Mesendoderm (in vitro differentiated cells): Measurements from ENCODE around the gene STRN3.
A peak's percentile ranks its signal among the peaks of the same experiment; 100 is the strongest.

Experiments
- DNase-seq: peaks from one replicate; pipeline ENCODE4 v3.0.0; 2013
- H2AK5ac ChIP-seq: 2 replicates; pipeline ENCODE4 v1.6.1; 2013; ENCODE audit warnings: low read length, inconsistent platforms
- H2BK120ac ChIP-seq: 2 replicates; pipeline ENCODE4 v1.6.1; 2013; ENCODE audit warnings: low read depth, mild to moderate bottlenecking, low read length, moderate library complexity, mixed read lengths
- H2BK15ac ChIP-seq: replicated peaks from 2 replicates; pipeline ENCODE4 v1.6.1; 2013; ENCODE audit warnings: low read depth, mild to moderate bottlenecking, moderate library complexity
- H2BK5ac ChIP-seq: 2 replicates; pipeline ENCODE4 v1.6.1; 2013; ENCODE audit warnings: low read length, inconsistent platforms
- H3K18ac ChIP-seq: 2 replicates; pipeline ENCODE4 v1.6.1; 2013; ENCODE audit warnings: mild to moderate bottlenecking, low read length, mixed read lengths
- H3K23ac ChIP-seq: one replicate; pipeline ENCODE4 v1.6.1; 2013; ENCODE audit warnings: low read length
- H3K27ac ChIP-seq: 2 replicates; pipeline ENCODE4 v1.5.1; 2013; ENCODE audit warnings: low read depth, mild to moderate bottlenecking, inconsistent platforms, low read length, moderate library complexity
- H3K27me3 ChIP-seq: 2 replicates; pipeline ENCODE4 v1.6.1; 2013; ENCODE audit warnings: low read length, control low read depth, mild to moderate bottlenecking, inconsistent platforms; ENCODE audit not compliant: insufficient read depth, poor library complexity
- H3K36me3 ChIP-seq: 2 replicates; pipeline ENCODE4 v1.6.1; 2013; ENCODE audit warnings: low read length, inconsistent platforms; ENCODE audit not compliant: control insufficient read depth, insufficient read depth
- H3K4ac ChIP-seq: one replicate; pipeline ENCODE4 v1.6.1; 2013; ENCODE audit warnings: low read depth, mild to moderate bottlenecking, low read length, moderate library complexity
- H3K4me1 ChIP-seq: 2 replicates; pipeline ENCODE4 v1.6.1; 2013; ENCODE audit warnings: low read depth, low read length, inconsistent platforms; ENCODE audit not compliant: control insufficient read depth
- H3K4me2 ChIP-seq: 2 replicates; pipeline ENCODE4 v1.6.1; 2013; ENCODE audit warnings: low read length
- H3K4me3 ChIP-seq: 2 replicates; pipeline ENCODE4 v1.5.1; 2013; ENCODE audit warnings: mild to moderate bottlenecking, low read length
- H3K56ac ChIP-seq: one replicate; pipeline ENCODE4 v1.6.1; 2013; ENCODE audit warnings: low read length
- H3K79me1 ChIP-seq: 2 replicates; pipeline ENCODE4 v1.6.1; 2013; ENCODE audit warnings: low read length, inconsistent platforms
- H3K79me2 ChIP-seq: 2 replicates; pipeline ENCODE4 v1.6.1; 2013; ENCODE audit warnings: mild to moderate bottlenecking, low read length; ENCODE audit not compliant: control insufficient read depth, insufficient read depth
- H3K9ac ChIP-seq: 2 replicates; pipeline ENCODE4 v1.6.1; 2013; ENCODE audit warnings: low read length, inconsistent platforms
- H4K5ac ChIP-seq: one replicate; pipeline ENCODE4 v1.6.1; 2013; ENCODE audit warnings: low read length
- H4K8ac ChIP-seq: one replicate; pipeline ENCODE4 v1.6.1; 2013; ENCODE audit warnings: low read depth, mild to moderate bottlenecking, control low read depth, low read length, moderate library complexity
- WGBS: extraction: QIAGEN DNeasy Blood & Tissue Kit; methylation state at CpG from one replicate; pipeline ENCODE4 v1.1.7; 2013; ENCODE audit warnings: low lambda C conversion rate, missing lambda C conversion rate; ENCODE audit not compliant: insufficient coverage; ENCODE audit errors: extremely low coverage; 5-methylcytosine and 5-hydroxymethylcytosine counted together

Gene STRN3

GRCh38 chr14:30995689-30996088, 30.5 kb downstream of the STRN3 start:
- Histone ChIP-seq H3K56ac (no peak overlapping the region), H4K8ac (peak overlapping the region; percentile 28), H2BK120ac (peak overlapping the region; percentile 61), H3K4me1 (peaks cover 17% of the 10 kb centered on the region), H2BK15ac (no peak overlapping the region), H2AK5ac (no peak overlapping the region), H3K79me1 (peaks cover 7% of the 10 kb centered on the region), H3K9ac (peak overlapping the region; percentile 25), H3K4me2 (no peak overlapping the region), H3K4ac (no peak overlapping the region), H3K27me3 (no peaks in the 10 kb centered on the region), H3K4me3 (no peak overlapping the region), H3K36me3 (no peaks in the 10 kb centered on the region), H3K79me2 (peaks cover 68% of the 10 kb centered on the region), H3K18ac (peak overlapping the region; percentile 87), H3K23ac (no peak overlapping the region), H4K5ac (no peak overlapping the region), H3K27ac (no peak overlapping the region), H2BK5ac (peak overlapping the region; percentile 17)
- DNase-seq, result no peak
- WGBS, result no CpG with 5 or more reads among the region's 3 CpGs

- no peaks in the 10 kb centered on the region for H3K27me3 ChIP-seq
- H2AK5ac ChIP-seq, result no peak overlapping the region
- H3K4ac ChIP-seq, result no peak overlapping the region
- H3K79me2 ChIP-seq, result peaks cover 71% of the 10 kb centered on the region
- H3K4me3 ChIP-seq, result no peak overlapping the region
- no peak overlapping the region for H2BK5ac ChIP-seq
- H3K56ac ChIP-seq, result no peak overlapping the region
- no peak overlapping the region for H3K27ac ChIP-seq
- no peak overlapping the region for H3K23ac ChIP-seq
- no peak overlapping the region for H3K9ac ChIP-seq
- peaks cover 7% of the 10 kb centered on the region for H3K79me1 ChIP-seq
- H3K36me3 ChIP-seq, result no peaks in the 10 kb centered on the region
- H4K8ac ChIP-seq, result no peak overlapping the region
- H3K4me2 ChIP-seq, result no peak overlapping the region
- H2BK120ac ChIP-seq, result no peak overlapping the region
- no peak overlapping the region for H3K18ac ChIP-seq
- no peak overlapping the region for H4K5ac ChIP-seq
- no peak overlapping the region for H2BK15ac ChIP-seq
- no peak for DNase-seq
- no CpG with 5 or more reads among the region's 4 CpGs for WGBS
- peaks cover 17% of the 10 kb centered on the region for H3K4me1 ChIP-seq
Observed at GRCh38 chr14:30994681-30995620, 31.2 kb downstream of the STRN3 start.

- no peak overlapping the region for H4K8ac ChIP-seq
- H3K4me3 ChIP-seq, result no peak overlapping the region
- H3K4me1 ChIP-seq, result peaks cover 17% of the 10 kb centered on the region
- H3K27ac ChIP-seq, result no peak overlapping the region
- no peak overlapping the region for H4K5ac ChIP-seq
- H2BK5ac ChIP-seq, result no peak overlapping the region
- no peak overlapping the region for H2BK120ac ChIP-seq
- no peak for DNase-seq
- H3K4me2 ChIP-seq, result no peak overlapping the region
- H3K4ac ChIP-seq, result no peak overlapping the region
- no peak overlapping the region for H3K9ac ChIP-seq
- no peaks in the 10 kb centered on the region for H3K27me3 ChIP-seq
- no peak overlapping the region for H2BK15ac ChIP-seq
- H3K23ac ChIP-seq, result no peak overlapping the region
- H3K18ac ChIP-seq, result no peak overlapping the region
- no peak overlapping the region for H2AK5ac ChIP-seq
- peaks cover 5% of the 10 kb centered on the region for H3K79me1 ChIP-seq
- H3K79me2 ChIP-seq, result peaks cover 68% of the 10 kb centered on the region
- H3K56ac ChIP-seq, result no peak overlapping the region
- H3K36me3 ChIP-seq, result no peaks in the 10 kb centered on the region
Observed at GRCh38 chr14:30993071-30993470, 33.1 kb downstream of the STRN3 start.

- Histone ChIP-seq H2BK5ac (no peak overlapping the region), H3K23ac (no peak overlapping the region), H2BK120ac (no peak overlapping the region), H2BK15ac (no peak overlapping the region), H3K4ac (no peak overlapping the region), H3K27ac (no peak overlapping the region), H4K8ac (no peak overlapping the region), H3K9ac (no peak overlapping the region), H3K4me1 (peaks cover 8% of the 10 kb centered on the region), H3K4me2 (no peak overlapping the region), H3K4me3 (no peak overlapping the region), H3K36me3 (no peaks in the 10 kb centered on the region), H4K5ac (no peak overlapping the region), H3K27me3 (no peaks in the 10 kb centered on the region), H2AK5ac (no peak overlapping the region), H3K18ac (no peak overlapping the region), H3K56ac (no peak overlapping the region), H3K79me2 (peaks cover 63% of the 10 kb centered on the region), H3K79me1 (no peaks in the 10 kb centered on the region)
- 100% methylated on average over 2 of the region's 2 CpGs for WGBS
- no peak for DNase-seq
Observed at GRCh38 chr14:30991408-30991807, 34.8 kb downstream of the STRN3 start.

- Histone ChIP-seq H3K36me3 (no peaks in the 10 kb centered on the region), H3K79me1 (no peaks in the 10 kb centered on the region), H3K56ac (no peak overlapping the region), H2BK5ac (no peak overlapping the region), H3K4me1 (peaks cover 2% of the 10 kb centered on the region), H3K18ac (no peak overlapping the region), H3K9ac (no peak overlapping the region), H4K5ac (no peak overlapping the region), H3K4me3 (no peak overlapping the region), H3K23ac (no peak overlapping the region), H4K8ac (no peak overlapping the region), H3K4me2 (no peak overlapping the region), H2BK120ac (no peak overlapping the region), H3K27ac (no peak overlapping the region), H3K4ac (no peak overlapping the region), H3K27me3 (no peaks in the 10 kb centered on the region), H2BK15ac (no peak overlapping the region), H2AK5ac (no peak overlapping the region), H3K79me2 (peaks cover 62% of the 10 kb centered on the region)
- DNase-seq, result no peak
Observed at GRCh38 chr14:30990770-30991169, 35.4 kb downstream of the STRN3 start.

- no peak for DNase-seq
- Histone ChIP-seq H3K4ac (no peak overlapping the region), H3K9ac (no peak overlapping the region), H4K5ac (no peak overlapping the region), H3K23ac (no peak overlapping the region), H3K27ac (no peak overlapping the region), H2BK15ac (no peak overlapping the region), H2AK5ac (no peak overlapping the region), H2BK5ac (no peak overlapping the region), H3K36me3 (no peaks in the 10 kb centered on the region), H3K56ac (no peak overlapping the region), H3K4me2 (no peak overlapping the region), H3K27me3 (no peaks in the 10 kb centered on the region), H2BK120ac (no peak overlapping the region), H3K79me1 (no peaks in the 10 kb centered on the region), H3K18ac (no peak overlapping the region), H3K79me2 (peaks cover 59% of the 10 kb centered on the region), H3K4me3 (no peak overlapping the region), H3K4me1 (peaks cover 1% of the 10 kb centered on the region), H4K8ac (no peak overlapping the region)
Observed at GRCh38 chr14:30988509-30988908, 37.7 kb downstream of the STRN3 start.
